ENCODE results near the gene TNFRSF17. TPM values are rescaled to one million over a fixed set of nuclear protein-coding genes. Genes with fewer than 3 reads are reported as not detected.

TNFRSF17 gene
- total and polyA plus RNA-seq, 9 of the 15 experiments (the other 6 are each of a cell fraction or from before 2014, with no cell fraction given): not detected

- TF ChIP-seq NR2C2 (CRISPR knock-in tag; IDR thresholded peaks at IDR 0.05): peak; percentile 91
- TF ChIP-seq NR2C2 (tag; IDR thresholded peaks at IDR 0.05): peak; percentile 97
- no peak for TF ChIP-seq NR2F6 (CRISPR knock-in tag; IDR thresholded peaks at IDR 0.05)
- peak; percentile 45; the same call in 1 of the 2 replicates for TF ChIP-seq POLR2H (tag; IDR thresholded peaks at IDR 0.05; ENCODE audit: low read depth)
- no peak for TF ChIP-seq GTF2A2 (tag; IDR thresholded peaks at IDR 0.05)
- TF ChIP-seq ZNF165 (CRISPR knock-in tag; IDR thresholded peaks at IDR 0.05; ENCODE audit: borderline replicate concordance): no peak
- no peak for TF ChIP-seq ZNF444 (CRISPR knock-in tag; IDR thresholded peaks at IDR 0.05)
- no peak for TF ChIP-seq NFATC3 (IDR thresholded peaks at IDR 0.05)
- TF ChIP-seq, protein P1, sequence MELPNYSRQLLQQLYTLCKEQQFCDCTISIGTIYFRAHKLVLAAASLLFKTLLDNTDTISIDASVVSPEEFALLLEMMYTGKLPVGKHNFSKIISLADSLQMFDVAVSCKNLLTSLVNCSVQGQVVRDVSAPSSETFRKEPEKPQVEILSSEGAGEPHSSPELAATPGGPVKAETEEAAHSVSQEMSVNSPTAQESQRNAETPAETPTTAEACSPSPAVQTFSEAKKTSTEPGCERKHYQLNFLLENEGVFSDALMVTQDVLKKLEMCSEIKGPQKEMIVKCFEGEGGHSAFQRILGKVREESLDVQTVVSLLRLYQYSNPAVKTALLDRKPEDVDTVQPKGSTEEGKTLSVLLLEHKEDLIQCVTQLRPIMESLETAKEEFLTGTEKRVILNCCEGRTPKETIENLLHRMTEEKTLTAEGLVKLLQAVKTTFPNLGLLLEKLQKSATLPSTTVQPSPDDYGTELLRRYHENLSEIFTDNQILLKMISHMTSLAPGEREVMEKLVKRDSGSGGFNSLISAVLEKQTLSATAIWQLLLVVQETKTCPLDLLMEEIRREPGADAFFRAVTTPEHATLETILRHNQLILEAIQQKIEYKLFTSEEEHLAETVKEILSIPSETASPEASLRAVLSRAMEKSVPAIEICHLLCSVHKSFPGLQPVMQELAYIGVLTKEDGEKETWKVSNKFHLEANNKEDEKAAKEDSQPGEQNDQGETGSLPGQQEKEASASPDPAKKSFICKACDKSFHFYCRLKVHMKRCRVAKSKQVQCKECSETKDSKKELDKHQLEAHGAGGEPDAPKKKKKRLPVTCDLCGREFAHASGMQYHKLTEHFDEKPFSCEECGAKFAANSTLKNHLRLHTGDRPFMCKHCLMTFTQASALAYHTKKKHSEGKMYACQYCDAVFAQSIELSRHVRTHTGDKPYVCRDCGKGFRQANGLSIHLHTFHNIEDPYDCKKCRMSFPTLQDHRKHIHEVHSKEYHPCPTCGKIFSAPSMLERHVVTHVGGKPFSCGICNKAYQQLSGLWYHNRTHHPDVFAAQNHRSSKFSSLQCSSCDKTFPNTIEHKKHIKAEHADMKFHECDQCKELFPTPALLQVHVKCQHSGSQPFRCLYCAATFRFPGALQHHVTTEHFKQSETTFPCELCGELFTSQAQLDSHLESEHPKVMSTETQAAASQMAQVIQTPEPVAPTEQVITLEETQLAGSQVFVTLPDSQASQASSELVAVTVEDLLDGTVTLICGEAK (IDR thresholded peaks at IDR 0.05): peak; percentile 93
- TF ChIP-seq, protein P1 (CRISPR knock-in tag; IDR thresholded peaks at IDR 0.05): no peak
- TF ChIP-seq TFAM (CRISPR knock-in tag; conservative IDR thresholded peaks at IDR 0.05): no peak
- TF ChIP-seq, protein P2, sequence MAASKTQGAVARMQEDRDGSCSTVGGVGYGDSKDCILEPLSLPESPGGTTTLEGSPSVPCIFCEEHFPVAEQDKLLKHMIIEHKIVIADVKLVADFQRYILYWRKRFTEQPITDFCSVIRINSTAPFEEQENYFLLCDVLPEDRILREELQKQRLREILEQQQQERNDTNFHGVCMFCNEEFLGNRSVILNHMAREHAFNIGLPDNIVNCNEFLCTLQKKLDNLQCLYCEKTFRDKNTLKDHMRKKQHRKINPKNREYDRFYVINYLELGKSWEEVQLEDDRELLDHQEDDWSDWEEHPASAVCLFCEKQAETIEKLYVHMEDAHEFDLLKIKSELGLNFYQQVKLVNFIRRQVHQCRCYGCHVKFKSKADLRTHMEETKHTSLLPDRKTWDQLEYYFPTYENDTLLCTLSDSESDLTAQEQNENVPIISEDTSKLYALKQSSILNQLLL (CRISPR knock-in tag; IDR thresholded peaks at IDR 0.05; ENCODE audit: borderline replicate concordance): no peak
- peak; percentile 20; the same call in 1 of the 2 replicates for TF ChIP-seq GATAD2B (IDR thresholded peaks at IDR 0.05; ENCODE audit: borderline replicate concordance)
- TF ChIP-seq MTA1 (IDR thresholded peaks at IDR 0.05; ENCODE audit: borderline replicate concordance): peak; percentile 69; the same call in 1 of the 2 replicates
- TF ChIP-seq ETV1 (tag; conservative IDR thresholded peaks at IDR 0.05; ENCODE audit: low read depth): peak; percentile 98
- TF ChIP-seq FOXJ2 (tag; IDR thresholded peaks at IDR 0.05): peak; percentile 93
- TF ChIP-seq RBM39 (optimal IDR thresholded peaks at IDR 0.05; ENCODE audit: low read depth, low read length): no peak
- TF ChIP-seq, protein P3, sequence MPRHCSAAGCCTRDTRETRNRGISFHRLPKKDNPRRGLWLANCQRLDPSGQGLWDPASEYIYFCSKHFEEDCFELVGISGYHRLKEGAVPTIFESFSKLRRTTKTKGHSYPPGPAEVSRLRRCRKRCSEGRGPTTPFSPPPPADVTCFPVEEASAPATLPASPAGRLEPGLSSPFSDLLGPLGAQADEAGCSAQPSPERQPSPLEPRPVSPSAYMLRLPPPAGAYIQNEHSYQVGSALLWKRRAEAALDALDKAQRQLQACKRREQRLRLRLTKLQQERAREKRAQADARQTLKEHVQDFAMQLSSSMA (CRISPR knock-in tag; IDR thresholded peaks at IDR 0.05): no peak
These were observed 49.1 kb upstream of the TNFRSF17 start, which contains the start of gene GSPT1 (continued) for GRCh38 chr16:11915644-11916523.

Data from K562 (cell line).